Hematopoietic multipotent progenitor cell treated with erythropoietin and hydrocortisone succinate and interleukin-3 and kit ligand, for 8 days (in vitro differentiated cells): Measurements from ENCODE around the gene CDKN1A.
"Not testable (repeated sequence)": the region's sequence is repeated elsewhere in the genome, so short reads cannot be mapped to it uniquely, and the experiment has no call there.

ENCODE experiments used
- DNase-seq: peaks from one replicate; pipeline ENCODE4 v3.0.0-alpha.2; 2015

The CDKN1A gene

DNA sequence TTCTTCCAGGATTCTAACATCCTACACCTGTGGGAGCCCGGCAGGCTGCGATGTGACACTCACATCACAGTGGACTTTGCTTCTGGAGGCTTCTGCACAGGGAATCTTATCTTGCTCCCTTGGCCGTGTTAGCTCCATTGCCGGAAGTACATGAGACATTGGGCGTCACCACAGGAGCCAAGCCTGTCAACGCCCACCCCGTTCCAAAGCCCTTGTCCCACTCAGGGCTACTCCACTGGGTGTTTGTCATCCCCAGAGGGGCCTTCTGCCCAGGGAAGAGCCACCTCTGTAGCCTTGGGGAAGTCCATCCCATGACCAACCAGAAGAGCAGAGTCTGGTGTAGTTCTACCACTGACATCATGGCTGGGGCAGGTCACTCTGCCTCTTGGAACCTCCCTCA, 20.8 kb downstream of the CDKN1A start:
- DNase-seq: no peak

DNA sequence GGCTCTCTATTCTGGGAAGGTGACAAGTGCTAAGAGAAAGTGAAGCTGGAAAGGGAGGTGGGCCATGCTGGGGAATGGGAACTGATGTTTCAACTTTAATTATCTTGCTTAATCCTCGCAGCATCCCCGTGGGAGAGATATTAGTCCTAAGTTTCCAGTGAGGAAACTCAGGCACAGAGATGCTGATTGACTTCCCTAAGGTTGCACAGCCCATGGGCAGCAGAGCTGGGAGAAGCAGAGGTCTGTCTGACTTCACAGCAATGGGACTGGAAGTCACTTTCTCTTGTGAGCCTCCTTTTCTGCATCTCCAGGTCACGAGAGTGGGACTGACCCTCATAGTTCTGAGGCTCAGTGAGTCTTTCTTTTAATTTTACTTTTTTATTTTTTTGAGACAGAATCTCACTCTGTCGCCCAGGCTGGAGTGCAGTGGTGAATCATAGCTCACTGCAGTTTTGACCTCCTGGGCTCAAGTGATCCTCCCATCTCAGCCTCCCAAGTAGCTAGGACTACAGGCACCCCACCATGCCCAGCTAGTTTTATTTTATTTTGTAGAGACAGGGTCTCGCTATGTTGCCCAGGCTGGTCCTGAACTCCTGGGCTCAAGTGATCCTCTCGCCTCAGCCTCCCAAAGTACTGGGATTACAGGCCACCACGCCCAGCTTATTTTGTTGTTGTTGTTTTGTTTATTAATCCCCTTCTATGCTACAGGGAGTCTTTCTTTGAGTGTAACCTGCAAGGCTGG, 21.7 kb downstream of the CDKN1A start:
- no peak for DNase-seq

DNA sequence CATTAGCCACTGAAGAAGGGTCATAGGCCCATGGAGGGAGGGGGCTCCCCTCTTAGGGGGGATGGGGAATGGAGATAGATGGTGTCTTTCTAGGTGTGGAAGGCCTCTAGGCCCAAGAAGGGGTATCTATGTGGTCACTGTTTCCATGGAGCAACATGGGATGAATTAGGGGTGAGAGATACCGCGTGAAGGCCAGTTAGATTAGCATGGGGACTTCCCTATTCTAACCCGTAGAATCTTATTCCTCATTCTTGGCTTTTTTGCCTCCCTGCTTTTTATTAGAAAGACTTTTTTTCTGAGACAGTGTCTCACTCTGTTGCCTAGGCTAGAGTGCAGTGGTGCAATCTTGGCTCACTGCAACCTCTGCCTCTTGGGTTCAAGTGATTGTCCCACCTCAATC, 22.3 kb downstream of the CDKN1A start:
- no peak for DNase-seq

- peak; percentile 8 for DNase-seq
Measured at GRCh38 chr6:36701401-36701991, 23.0 kb downstream of the CDKN1A start.

DNA sequence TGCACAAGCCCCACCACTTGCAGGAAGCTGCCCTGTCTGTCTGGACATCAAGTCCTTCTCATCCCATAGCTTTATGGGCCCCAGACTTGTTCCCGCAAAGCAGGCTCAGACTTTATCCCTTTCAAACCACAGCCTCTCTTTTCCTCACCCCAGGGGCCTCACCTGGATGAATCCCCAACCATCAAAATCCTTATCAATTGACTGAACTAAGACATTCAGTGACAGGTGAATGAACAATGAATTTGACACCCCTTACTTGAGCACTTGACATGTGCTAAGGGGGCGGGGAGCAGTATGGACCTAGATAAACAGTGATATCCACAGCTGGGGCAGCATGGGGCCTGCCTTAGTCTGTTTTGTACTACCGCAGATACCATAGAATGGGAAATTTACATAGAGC, 24.1 kb downstream of the CDKN1A start:
- DNase-seq: no peak

- DNase-seq: no peak
Measured at GRCh38 chr6:36703081-36703606, 24.6 kb downstream of the CDKN1A start.

DNA sequence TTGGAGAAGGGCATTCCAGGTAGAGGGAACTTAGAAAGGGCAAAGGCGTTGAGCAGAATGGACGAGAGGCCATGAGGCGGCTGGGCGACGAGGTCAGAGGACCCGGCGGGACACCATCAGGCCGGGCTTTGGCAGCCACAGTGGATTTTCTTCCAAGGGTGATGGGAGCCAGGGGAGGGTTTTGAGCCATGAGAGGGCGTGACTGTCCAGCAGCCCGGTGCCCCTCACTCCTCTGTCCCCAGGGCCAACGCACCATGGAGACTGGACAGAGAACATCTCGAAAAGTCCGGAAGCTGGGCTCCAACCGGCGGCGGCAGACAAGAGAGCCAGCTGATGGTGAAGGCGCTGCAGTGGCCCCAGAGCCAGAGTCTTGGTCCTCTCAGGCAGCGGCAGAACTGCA, 25.5 kb downstream of the CDKN1A start:
- no peak for DNase-seq

GRCh38 chr6:36704961-36705577, 26.6 kb downstream of the CDKN1A start:
- DNase-seq: not testable (repeated sequence)

- DNase-seq: no peak
Measured at GRCh38 chr6:36706339-36706738, 27.8 kb downstream of the CDKN1A start.

DNA sequence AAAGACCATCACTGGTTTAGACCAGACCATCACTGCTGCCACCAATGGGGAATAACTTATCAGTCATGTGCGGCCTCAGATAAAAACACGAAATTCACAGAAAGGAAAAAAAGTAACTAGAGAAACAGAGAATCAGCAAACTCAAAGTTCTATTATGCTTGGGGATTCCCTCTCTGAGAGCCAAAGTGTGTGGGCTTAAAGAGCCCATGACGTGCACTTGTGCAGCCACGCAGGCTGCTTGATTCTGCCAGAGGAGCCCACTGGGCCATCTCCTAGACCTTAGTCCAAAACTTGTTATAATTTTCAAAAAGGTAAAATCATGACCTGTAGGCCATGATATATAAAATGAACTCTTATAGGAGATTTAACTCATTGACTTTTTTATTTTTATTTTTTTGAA, 34.3 kb downstream of the CDKN1A start:
- no peak for DNase-seq

DNA sequence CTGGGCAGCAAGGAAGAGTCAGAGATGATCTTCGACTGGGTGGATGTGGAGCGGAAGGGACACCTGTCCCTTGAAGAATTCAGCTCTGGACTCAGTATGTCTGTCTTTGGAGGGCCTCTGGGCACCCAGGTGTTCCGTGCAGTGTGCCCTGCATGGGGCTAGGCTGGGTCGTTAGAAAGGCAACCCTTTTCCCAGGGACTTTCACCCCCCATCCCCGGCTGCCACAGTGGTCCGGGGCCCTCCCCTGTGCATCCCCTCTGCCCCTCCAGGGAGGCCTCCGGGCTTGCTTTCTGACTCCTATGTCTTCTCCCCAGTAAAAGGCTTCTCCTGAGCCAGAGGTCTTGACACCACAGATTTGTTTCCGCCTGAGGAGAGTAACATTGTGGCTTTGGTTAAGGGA, 35.3 kb downstream of the CDKN1A start:
- DNase-seq: no peak

DNA sequence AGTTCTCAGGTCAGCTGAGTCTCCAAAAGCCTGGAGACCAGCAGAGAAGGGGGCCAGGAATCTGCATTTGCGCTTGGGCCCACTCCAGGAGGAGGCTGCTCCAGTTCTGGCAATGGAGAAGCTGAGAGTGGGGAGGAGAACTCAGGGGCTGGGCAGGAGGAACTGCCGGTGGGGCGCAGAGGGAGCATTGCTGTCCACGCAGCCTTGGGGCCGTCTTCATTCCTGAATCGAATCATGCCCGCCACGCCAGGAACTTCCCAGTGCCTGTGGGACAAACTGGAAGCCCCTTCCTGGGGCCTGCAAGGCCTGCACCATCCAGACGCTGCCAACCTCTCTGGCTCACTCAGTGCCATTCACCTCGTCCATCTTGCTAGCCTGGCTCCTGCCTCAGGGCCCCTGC, 36.0 kb downstream of the CDKN1A start:
- no peak for DNase-seq

- DNase-seq: no peak
Measured at GRCh38 chr6:36715469-36715868, 37.0 kb downstream of the CDKN1A start.

- DNase-seq: no peak
Measured at GRCh38 chr6:36716476-36717093, 38.1 kb downstream of the CDKN1A start.

DNA sequence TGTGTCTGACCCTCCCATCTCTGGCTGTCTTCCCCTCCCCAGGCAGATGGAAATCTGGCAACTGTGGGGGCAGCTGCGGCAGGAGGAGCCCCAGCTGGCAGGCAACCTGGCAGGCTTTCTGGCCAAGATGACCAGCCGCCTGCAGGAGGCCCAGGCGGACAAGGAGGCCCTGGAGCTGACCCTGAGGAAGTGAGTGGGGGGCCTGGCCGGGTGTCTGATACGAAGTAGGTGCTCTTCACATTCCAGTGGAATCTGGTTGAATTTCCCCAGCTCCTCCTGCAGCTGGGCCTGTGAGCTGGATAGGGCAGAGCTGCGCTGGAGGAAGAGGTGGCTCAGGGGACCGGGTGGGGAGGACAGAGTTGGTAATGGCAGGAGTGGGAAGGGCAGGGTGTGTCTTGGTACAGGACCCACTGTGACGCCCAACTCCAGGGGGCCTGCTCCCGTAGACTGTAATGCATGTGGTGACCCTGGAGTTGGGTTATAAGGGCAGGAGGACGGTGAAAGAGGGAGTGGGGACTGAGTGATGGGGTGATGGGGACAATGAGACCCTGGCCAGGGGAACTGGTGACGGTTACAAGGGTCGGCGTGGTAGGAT, 38.8 kb downstream of the CDKN1A start:
- DNase-seq: no peak

DNA sequence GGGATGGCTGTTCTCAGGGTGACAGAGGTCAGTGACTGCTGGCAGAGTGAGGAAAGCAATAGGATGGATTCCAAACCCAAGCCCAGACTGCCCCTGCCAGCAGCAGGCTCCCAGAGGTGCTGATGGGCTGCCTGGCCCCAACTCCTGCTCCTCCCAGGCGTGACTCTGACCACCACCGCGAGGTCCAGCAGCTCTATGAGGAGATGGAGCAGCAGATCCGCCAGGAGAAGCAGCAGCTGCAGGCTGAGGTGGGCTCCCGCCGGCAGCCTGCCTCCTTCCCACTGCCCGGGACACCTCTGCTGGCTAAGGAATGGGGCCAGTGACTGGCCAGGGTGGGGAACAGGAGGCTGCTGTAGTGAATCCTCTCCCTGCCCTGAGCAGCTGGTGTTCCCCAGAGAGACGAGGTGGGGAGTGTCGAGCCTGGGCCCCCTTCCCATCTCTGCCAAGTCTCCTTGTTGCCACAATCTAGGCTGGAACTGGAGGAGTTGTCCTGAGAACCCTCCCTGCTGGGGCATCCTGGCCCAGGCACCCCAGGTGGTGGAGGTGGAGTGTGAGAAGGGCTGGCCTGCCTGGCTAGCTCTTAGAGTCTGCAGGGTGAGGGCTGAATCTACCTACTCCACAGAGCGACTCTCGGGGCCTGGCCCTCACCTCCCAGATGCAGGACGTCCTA, 39.5 kb downstream of the CDKN1A start:
- DNase-seq: no peak

GRCh38 chr6:36718560-36718959, 40.0 kb downstream of the CDKN1A start:
- no peak for DNase-seq

GRCh38 chr6:36719126-36719525, 40.6 kb downstream of the CDKN1A start:
- no peak for DNase-seq

DNA sequence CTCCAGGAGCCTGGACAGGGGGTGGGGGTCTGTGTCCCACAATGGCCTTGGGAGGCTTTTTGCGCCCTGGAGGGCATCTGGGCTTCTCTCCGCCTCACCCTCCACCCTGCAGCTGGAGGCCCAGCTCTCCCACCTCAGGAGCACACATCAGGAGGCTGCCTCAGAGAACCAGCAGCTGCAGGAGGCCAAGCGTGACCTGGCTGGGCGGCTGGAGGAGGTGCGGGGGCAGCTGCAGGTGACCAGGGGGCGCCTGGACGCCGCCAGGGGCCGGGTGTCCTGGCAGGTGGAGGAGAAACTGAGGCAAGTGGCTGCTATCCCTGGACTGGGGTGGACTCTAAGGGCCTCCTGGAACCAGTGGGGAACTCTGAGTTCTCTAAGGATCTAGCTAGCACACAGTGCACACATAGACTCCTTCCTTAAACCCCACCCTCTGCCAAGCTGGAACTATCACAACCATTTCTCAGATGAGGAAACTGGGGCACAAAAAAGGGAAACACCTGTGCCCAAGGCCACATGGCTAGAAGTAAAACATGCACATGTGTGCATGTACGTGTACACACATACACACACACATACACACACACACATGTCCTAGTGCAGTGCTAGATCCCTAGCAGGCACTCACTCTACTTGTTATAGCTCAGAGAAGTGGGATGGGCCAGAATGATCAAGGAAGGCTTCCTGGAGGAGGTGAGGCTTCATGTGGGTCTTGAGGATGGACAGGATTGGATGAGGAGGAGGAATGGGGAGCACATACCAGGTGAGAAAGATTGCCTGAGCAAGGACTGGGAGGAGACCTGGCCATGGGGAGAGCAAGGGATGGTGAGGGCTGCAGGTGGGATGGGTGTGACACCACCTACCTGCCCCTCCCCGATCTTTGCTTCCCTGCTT, 42.0 kb downstream of the CDKN1A start:
- no peak for DNase-seq

GRCh38 chr6:36721369-36722140, 43.0 kb downstream of the CDKN1A start:
- no peak for DNase-seq

DNA sequence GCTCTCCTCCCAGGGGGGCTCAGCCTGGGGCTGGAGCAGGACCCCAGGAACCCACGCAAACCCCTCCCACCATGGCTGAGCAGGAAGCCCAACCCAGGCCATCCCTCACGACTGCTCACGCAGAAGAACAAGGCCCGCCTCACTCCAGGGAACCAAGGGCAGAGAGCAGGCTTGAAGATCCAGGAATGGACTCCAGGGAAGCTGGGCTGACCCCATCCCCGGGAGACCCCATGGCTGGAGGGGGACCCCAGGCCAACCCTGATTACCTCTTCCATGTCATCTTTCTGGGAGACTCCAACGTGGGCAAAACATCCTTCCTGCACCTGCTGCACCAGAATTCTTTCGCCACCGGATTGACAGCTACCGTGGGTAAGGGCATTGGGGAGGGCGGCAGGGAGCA, 43.9 kb downstream of the CDKN1A start:
- DNase-seq: no peak
